HG03196 (cell line): ENCODE data around the gene CSN3.
"Not testable (repeated sequence)": the region's sequence is repeated elsewhere in the genome, so short reads cannot be mapped to it uniquely, and the experiment has no call there.

Experiments used
- ATAC-seq: cut with Tn5 transposase; IDR thresholded peaks from one replicate; pipeline ENCODE4 v1.9.1; 2021; ENCODE audit not compliant: unreplicated experiment

The CSN3 gene

GRCh38 chr4:70242297-70242696 is at the start of gene CSN3:
TSS of gene CSN3 (plus strand) at chr4:70242597. CDS start at chr4:70244820, 2,223 bp downstream.
- ATAC-seq, result not testable (repeated sequence)

DNA sequence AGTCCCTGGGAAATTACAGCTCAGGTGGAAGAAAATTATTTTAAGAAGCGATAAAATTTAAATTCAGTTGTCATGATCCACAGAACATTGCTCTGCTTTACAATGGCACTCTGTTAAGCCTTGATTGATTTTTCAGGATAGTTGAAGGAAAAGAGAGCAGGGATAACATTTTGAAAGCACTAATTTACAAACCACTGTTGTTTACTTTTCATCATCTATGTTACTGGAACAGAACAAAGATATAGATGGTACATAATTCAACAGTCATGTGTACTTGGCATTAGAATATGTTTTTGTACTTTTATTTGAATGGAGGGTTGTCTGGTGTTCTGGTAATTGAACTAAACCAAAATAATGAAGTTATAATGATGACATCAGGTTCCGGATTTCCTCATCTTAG is 49.5 kb upstream of the CSN3 start:
- ATAC-seq, result no peak

- no peak for ATAC-seq
Measured at GRCh38 chr4:70195425-70195824, 47.0 kb upstream of the CSN3 start, which contains the start of gene ODAM. TSS of gene ODAM (plus strand) at chr4:70195725. CDS start at chr4:70196544, 819 bp downstream.

DNA sequence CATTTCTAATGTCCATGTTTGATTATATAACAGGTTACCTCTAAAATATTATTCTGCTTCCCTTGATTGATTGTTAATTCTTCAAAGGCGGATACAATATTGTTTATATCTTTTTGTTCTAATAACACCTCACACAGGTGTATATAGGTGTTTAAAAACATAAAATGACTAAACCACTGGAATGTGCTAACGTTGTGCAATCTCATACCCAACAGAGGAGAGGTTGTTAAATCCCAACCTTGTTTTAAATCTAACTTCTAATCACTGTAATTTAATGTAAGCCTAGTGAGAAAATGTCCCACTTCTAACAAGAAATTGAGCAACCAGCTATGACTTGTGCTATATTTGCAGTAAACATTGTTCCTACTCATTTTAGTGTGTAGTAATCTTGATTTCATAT is 45.5 kb upstream of the CSN3 start:
- ATAC-seq, result no peak

GRCh38 chr4:70197842-70198241 is 44.6 kb upstream of the CSN3 start:
- ATAC-seq, result no peak

GRCh38 chr4:70203601-70204000 is 38.8 kb upstream of the CSN3 start:
- ATAC-seq, result no peak

- ATAC-seq, result not testable (repeated sequence)
Measured at GRCh38 chr4:70212752-70213151, 29.6 kb upstream of the CSN3 start.

GRCh38 chr4:70216109-70216508 is 26.3 kb upstream of the CSN3 start:
- not testable (repeated sequence) for ATAC-seq

DNA sequence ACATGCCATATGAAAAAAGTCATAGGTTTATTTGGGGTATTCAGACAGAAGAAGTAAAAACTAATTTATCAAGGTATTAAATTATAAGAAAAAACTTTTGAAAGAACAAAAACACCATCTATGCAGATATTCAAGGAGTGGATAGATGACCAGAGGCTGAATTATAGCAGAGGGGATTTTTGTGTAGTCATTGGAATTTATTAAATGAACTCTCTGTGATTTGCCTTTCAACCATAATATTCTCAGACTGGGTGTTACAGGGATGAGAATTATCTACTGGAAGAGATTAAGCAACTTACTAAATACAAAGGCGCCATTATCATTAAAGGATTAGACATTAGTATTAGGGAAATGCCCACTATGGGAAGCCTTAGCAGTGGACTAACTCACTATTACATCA is 25.8 kb upstream of the CSN3 start:
- ATAC-seq, result not testable (repeated sequence)

DNA sequence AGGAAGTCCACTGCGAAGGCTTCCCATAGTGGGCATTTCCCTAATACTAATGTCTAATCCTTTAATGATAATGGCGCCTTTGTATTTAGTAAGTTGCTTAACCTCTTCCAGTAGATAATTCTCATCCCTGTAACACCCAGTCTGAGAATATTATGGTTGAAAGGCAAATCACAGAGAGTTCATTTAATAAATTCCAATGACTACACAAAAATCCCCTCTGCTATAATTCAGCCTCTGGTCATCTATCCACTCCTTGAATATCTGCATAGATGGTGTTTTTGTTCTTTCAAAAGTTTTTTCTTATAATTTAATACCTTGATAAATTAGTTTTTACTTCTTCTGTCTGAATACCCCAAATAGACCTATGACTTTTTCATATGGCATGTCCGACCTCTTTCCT is 21.0 kb upstream of the CSN3 start:
- not testable (repeated sequence) for ATAC-seq

- ATAC-seq, result not testable (repeated sequence)
Measured at GRCh38 chr4:70221818-70222217, 20.6 kb upstream of the CSN3 start.

- ATAC-seq, result no peak
Measured at GRCh38 chr4:70225824-70226223, 16.6 kb upstream of the CSN3 start, which contains the start of gene FDCSP. TSS of gene FDCSP (plus strand) at chr4:70226124. CDS start at chr4:70231195, 5,071 bp downstream.

- ATAC-seq, result no peak
Measured at GRCh38 chr4:70236125-70236524, 6.3 kb upstream of the CSN3 start.

GRCh38 chr4:70239131-70239883 is 3.1 kb upstream of the CSN3 start:
- ATAC-seq, result no peak

DNA sequence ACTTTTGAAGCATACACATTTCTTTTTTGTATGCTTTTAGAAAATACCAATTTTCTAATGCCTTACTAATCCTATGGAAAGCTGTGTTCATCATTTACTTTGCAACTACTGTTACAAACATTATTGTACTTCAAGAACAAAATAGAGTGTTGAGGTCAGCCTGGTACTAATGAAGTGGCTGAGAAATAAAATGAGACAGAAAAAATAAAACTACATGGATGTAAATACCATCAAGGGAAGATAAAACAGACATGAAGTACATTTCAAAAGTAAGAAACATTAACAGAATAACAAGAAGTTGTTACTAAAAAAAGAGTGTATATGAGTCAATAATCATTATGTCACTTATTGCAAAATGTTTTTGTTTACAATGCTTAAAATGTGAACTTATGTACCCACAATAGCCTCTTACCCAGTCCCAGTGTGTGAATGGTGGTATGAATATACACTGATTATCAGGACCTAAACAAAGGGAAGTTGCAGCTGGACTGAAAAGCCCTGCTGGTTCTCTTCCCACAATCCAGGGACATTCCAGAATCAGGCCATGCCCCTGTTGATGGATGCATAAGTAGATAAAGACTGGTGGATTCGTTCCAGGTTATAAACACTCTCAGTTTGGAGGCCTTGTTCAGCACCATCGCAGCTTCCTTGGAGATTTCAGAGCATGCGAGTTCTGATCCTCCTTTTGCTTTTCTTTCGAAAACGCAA is 2.4 kb upstream of the CSN3 start:
- ATAC-seq, result no peak

- ATAC-seq, result no peak
Measured at GRCh38 chr4:70243091-70243490, 694 bp downstream of the CSN3 start.

GRCh38 chr4:70251250-70251944 is 9.0 kb downstream of the CSN3 start:
- no peak for ATAC-seq

DNA sequence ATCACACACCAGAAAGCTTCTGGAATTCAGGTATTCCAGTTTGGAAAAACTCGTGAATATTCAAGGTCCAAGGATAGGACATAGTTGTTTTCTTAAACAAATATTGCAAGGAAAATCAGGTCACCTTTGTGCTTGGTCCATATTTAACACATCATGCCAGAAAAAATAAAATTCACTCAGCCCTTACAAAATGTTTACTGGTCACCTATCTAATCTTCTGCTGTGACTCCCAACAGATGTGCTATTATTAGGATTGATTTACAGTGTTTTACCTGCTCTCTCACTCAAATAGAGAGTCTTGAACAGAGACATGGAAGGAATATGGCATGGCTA is 9.5 kb downstream of the CSN3 start:
- no peak for ATAC-seq

GRCh38 chr4:70269674-70270073 is 27.3 kb downstream of the CSN3 start:
- ATAC-seq, result no peak

DNA sequence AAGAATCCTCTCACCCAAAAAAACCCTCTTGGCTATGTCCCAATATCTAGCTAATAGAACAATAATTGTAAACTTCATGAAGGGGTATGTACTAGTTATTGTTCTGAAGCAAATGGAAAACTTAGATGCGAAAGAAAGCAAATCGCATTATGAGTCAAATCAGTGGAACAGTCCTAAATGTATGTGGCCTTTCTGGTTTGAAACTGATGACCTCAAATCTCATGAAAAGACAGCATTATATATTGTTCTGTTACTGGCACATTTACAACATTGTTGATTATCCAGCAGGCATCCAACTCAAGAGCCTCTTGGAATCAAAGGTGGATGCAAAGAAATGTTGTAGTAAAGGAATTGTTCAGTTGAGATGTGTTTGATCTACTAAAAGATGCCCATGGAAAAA is 34.7 kb downstream of the CSN3 start:
- no peak for ATAC-seq

- no peak for ATAC-seq
Measured at GRCh38 chr4:70280567-70280966, 38.2 kb downstream of the CSN3 start.

DNA sequence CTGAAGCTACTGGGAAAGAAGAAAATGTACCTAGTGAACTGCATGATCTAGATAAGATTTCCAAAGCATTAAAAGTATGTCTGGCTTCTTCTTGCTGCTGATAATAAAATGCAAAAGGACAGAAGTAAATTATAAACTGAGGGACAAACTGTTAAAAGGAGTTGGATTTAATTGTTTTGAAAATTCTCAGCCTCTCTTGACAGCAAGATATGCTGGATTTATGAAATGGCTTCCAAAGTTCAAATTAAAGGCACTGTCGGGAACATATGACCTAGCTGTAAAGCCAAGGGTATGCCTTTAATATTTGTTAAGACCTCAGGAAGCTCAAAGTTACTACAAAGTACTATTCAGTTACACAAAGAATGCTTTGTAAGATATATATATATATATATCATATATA is 46.3 kb downstream of the CSN3 start:
- no peak for ATAC-seq
